ENCODE measurements around the gene DNER. TPM values are rescaled to one million over a fixed set of nuclear protein-coding genes. Genes with fewer than 3 reads are reported as not detected.

DNER gene
- total and polyA plus RNA-seq, 10 of the 15 experiments (the other 5 are each of a cell fraction or from before 2014, with no cell fraction given), result 0.04 to 0.08 (median 0.07) TPM; not detected in 7

- FAIRE-seq, result no peak
- no peak overlapping the region for H3K4me3 ChIP-seq
- H3K27me3 ChIP-seq (replicated peaks in 1 of 2; ENCODE audit: control insufficient read depth in 2 of 2, insufficient read depth in 2 of 2, low read length in 1 of 2), result no peaks in the 10 kb centered on the region
These were observed 22.7 kb downstream of the DNER start for GRCh38 chr2:229691631-229692030.

More at GRCh38 chr2:229691631-229692030, 22.7 kb downstream of the DNER start:
- DNase-seq (ENCODE audit: low read depth, low spot score) (no peak), ATAC-seq (no peak)
- TF ChIP-seq CHD1 (IDR thresholded peaks at IDR 0.05; ENCODE audit: low read depth, low read length) (no peak), IRF4 (IDR thresholded peaks at IDR 0.05; ENCODE audit: low read depth, low read length) (no peak), MAX (IDR thresholded peaks at IDR 0.05; ENCODE audit: low read depth, low read length) (no peak), SMAD5 (IDR thresholded peaks at IDR 0.05; ENCODE audit: low read depth) (no peak), RB1 (IDR thresholded peaks at IDR 0.05; ENCODE audit: borderline replicate concordance) (no peak), KDM1A (IDR thresholded peaks at IDR 0.05; ENCODE audit: borderline replicate concordance) (no peak), ESRRA (IDR thresholded peaks at IDR 0.05; ENCODE audit: low read length) (no peak), PRDM15 (CRISPR knock-in tag; IDR thresholded peaks at IDR 0.05) (no peak), CBX3 (IDR thresholded peaks at IDR 0.05; ENCODE audit: borderline replicate concordance, low read depth) (no peak), YY1 (IDR thresholded peaks at IDR 0.05; ENCODE audit: low read depth, low read length) (no peak), E2F4 (IDR thresholded peaks at IDR 0.05; ENCODE audit: low read depth, low read length) (no peak), IKZF2 (IDR thresholded peaks at IDR 0.05) (no peak)
- Histone ChIP-seq H3K36me3 (ENCODE audit: control insufficient read depth in 2 of 2, insufficient read depth in 2 of 2, low read length in 1 of 2) (no peaks in the 10 kb centered on the region), H3K4me1 (ENCODE audit: control insufficient read depth, insufficient read depth, low read length) (no peaks in the 10 kb centered on the region), H3K79me2 (ENCODE audit: control insufficient read depth, insufficient read depth, low read length) (no peaks in the 10 kb centered on the region), H2AFZ (ENCODE audit: control insufficient read depth, low read depth, low read length) (no peak overlapping the region), H4K20me1 (ENCODE audit: control insufficient read depth, insufficient read depth) (no peaks in the 10 kb centered on the region), H3K4me2 (ENCODE audit: control insufficient read depth, insufficient read depth) (no peak overlapping the region), H3K9me3 (replicated peaks; ENCODE audit: control insufficient read depth, insufficient read depth, low read length) (no peaks in the 10 kb centered on the region), H3K9ac (ENCODE audit: control insufficient read depth, insufficient read depth, low read length) (no peak overlapping the region), H3K27ac (ENCODE audit: control insufficient read depth, insufficient read depth) (no peak overlapping the region)
- intact Hi-C loops (cut with micrococcal nuclease; ENCODE audit: unreplicated experiment), result no loop called here
- BruUV-seq (replicated peaks), result no TSS peak
- SMC1A ChIA-PET (ENCODE audit: uncharacterized antibody, unreplicated experiment), result no interaction called here
- in situ Hi-C loops (cut with MboI), result no loop called here
- CTCF ChIA-PET, result interaction anchor here (0.7 kb wide), 1 partner anchor 41 kb away, joined by 3 read pairs; no protein-coding TSS in a partner anchor
- 0% methylated on average over 2 of the region's 2 CpGs for WGBS (ENCODE audit: insufficient coverage, insufficient replicate concordance, low lambda C conversion rate, missing lambda C conversion rate)
- POLR2A ChIA-PET, result no interaction called here
- RAD21 ChIA-PET (ENCODE audit: unreplicated experiment), result no interaction called here
